Hepatic stellate cell (primary cell): ENCODE measurements around the gene PTGFR.

Source experiments
- DNase-seq: peaks from one replicate; pipeline ENCODE4 v3.0.0; 2011; ENCODE audit warnings: low spot score

PTGFR gene, protein sequence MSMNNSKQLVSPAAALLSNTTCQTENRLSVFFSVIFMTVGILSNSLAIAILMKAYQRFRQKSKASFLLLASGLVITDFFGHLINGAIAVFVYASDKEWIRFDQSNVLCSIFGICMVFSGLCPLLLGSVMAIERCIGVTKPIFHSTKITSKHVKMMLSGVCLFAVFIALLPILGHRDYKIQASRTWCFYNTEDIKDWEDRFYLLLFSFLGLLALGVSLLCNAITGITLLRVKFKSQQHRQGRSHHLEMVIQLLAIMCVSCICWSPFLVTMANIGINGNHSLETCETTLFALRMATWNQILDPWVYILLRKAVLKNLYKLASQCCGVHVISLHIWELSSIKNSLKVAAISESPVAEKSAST

DNA sequence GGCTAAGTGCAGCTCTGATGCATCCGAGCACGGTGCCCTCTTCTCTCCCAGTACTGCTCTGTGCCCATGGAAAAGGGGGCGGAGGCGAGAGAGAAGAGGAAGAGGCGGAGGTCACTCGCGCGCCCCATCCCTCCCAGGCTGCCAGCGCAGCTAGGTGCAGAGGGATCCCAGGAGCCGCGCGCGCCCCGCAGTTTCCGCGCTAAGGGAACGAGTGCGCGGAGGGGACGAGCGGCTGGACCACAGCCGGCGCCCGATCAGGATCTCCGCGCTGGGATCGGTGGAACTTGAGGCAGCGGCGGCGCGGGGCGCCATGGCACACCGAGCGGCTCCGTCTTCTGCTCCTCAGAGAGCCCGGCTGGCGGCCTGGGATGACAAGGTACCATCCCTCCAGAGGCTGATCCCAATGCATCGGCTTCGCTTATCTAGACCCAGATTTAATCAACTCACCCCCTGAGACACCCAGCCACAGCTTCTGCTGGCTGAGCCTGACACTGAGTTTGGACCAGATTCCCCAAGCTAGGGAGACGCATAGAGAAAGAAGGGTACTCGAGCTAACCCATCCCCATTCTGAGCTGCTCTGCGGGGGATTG lies at the start of gene PTGFR:
PTGFR (plus strand) TSS at position 114 of the 590 bp plus-strand sequence. CDS start 1,770 bp downstream, outside the sequence.
- DNase-seq: peak; percentile 24

DNA sequence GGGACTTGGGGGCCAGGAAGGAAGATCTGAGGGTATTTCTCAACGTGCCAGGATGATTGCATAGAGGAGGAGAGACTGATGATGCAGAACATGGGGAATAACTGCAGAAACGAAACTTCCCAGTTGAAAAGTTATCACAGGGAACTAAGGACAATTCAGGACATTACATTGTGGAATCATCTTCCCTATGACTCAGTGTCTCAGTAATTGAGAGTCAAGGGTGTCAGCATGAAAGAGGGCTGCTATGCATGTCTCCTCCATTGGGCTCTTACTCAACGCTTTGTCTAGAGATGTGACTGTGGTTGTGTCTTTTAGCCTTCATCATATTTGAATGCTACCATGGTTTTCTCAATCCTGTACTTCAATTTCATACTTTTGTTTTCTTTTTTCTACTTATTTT lies 48.9 kb upstream of the PTGFR start:
- DNase-seq: no peak

DNA sequence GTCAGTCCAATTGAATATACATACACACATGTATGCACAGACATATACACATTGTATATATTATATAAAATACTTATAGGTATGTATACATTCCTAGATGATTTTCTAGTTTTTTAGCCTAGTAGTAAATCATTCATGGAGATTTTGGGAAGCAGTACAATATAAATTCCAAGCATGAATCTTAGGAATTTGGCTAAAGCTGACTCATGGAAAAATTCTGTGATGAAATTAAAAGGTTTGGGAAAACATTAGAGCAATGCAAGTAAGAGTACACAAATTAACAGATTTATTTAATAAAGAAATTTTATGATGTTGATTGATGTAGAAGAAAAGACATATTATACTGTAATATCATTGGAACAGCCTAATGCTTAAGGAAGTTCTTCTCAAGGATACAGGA lies 43.7 kb upstream of the PTGFR start:
- DNase-seq: no peak

DNA sequence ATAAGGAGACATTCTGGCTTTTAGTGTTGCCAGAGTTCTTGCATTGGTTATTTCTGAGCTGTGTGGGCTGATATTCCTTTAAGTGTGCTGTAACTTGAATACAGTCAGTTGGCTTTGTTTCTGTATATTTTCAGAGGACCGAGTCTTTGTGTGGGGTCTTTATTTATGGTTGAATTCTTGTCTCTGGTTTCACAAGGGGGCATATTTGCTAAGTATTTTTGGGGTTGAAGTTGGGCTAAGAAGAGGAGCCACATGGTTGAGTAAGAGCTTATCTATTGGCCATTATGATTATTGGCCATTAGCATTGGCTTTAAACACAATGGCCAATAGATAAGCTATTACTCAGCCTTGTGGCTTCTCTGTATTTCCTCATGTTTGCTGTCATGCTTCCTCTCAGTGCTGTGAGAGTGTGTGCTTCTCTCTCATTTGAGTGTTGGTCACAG lies 26.3 kb upstream of the PTGFR start:
- no peak for DNase-seq

DNA sequence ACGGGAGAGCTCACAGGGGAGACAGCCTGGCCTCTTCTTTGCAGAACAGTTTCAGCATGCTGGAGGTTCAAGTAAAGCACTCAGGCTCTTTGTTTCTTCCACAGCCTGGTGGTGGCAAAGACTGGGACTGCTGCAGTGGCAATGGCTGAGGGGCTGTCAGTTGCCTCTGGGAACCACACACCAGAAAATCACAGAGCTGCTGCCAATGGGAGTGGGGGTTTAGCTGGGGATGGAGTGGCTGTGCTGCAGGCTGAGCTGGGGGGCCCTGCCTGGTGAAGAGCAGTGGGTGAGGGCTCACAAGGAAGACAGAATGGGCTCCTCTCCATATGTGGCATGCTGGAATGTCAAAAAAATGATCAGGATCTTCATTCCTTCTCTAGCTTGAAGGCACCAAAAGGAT lies 25.6 kb upstream of the PTGFR start:
- DNase-seq: no peak

DNA sequence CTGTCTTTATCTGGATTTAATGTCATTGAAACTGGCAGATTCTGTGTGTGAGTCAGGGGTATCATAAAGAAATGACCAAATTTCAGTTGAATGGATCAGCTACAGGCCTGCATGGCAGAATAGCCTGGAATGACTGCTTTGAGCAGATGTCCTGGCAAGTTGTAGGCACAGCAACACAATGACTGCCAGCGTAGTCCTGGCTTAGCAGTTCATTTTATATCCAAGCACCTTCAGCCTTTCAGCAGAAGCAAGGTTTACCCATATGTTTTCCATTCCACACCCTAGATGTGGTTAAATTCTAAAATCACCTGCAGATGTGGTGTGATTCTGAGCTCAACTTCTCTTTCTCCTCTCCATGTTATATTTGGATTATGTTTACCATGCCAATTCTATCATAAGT lies 22.3 kb upstream of the PTGFR start:
- no peak for DNase-seq

DNA sequence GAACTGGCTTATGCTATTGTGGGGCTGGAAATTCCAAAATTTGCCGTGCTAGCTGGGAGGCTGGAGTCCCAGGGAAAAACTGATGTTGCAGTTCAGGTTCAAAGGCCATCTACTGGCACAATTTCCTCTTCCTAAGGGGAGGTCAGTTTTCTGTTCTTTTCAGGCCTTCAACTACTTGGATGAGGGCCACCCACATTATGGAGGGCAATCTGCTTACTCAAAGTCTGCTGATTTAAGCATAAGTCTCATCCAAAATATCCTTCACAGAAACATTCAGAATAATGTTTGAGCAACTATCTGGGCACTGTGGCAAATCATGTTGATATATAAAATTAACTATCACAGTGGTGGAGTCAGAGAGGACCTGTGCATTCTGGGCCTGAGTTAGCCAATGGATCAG lies 21.2 kb upstream of the PTGFR start:
- DNase-seq: no peak

DNA sequence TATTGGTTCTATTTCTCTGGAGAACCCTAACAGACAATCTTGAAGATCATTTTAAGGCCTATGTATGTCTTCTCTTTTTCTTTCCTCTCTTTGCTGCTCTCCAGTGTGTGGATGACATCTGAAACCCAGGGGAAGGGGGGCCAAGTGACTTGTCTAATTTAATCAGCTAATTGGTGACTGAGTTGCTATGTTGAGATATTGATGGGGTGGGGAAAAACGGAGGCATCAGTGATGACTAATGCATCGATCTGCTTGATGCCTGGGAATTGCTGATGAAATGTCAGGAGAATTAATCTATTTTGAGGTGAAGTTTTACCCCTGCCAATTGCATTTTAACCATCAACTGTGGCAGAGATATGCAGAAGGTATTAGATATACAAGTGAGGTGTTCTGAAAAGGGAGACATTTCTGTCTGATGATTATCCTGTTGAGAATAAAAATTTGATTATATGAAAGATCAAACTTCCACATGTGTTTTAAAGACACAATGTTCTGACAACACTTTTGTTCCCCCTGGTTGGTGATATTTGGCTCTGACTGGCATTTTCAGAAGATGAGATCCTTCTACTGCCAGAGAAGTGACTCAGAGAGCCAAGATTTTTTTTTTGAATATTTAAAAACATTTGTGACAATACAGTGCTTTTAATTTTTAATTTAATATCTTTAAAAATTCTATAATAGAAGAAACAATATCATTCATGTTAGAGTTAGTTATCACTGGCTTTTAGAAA lies 18.7 kb upstream of the PTGFR start:
- no peak for DNase-seq

DNA sequence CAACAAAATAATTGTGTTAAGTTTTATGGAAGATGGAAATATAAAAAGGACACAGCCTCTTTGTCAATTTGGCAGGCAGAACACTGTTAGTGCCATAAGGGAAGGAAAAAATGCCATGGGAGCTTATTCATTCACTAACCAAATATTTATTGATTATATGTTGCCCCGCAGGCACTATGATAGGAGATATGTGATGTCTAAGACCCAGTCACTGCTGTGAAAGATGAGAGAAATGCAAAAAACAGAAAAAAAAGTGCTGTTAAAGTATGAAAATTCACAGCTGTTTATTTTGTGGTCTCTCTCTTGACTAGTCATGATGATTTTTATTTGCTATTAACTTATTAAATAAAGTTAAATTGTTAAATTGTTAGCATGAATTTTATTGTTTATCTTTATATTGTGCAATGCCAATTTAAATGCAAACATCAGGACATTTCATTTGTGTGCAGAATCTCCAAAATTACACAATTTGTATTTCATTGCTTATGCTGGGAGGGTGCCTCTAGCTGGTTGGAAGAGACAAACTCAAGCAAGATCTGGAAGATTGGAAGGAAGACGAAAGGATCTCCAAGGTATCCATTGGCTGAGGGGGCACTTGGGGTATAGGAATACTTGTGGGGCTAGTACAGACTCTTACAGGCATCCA lies 17.8 kb upstream of the PTGFR start:
- DNase-seq: no peak

DNA sequence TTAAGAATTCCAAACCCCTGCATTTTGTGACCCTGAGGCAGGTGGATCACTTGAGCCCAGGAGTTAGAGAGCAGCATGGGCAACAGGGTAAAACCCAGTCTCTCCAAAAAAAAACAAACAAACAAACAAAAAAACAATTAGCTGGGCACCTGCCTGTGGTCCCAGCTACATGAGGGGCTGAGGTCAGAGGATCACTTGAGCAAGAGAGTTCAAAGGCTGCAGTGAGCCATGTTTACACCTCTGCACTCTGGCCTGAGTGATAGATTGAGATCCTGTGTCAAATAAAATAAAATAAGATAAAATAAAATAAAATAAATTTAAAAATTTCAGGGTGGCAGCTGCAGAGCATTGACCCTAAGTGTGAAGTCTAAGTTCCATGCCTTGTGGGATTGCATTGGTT lies 16.7 kb upstream of the PTGFR start:
- no peak for DNase-seq

DNA sequence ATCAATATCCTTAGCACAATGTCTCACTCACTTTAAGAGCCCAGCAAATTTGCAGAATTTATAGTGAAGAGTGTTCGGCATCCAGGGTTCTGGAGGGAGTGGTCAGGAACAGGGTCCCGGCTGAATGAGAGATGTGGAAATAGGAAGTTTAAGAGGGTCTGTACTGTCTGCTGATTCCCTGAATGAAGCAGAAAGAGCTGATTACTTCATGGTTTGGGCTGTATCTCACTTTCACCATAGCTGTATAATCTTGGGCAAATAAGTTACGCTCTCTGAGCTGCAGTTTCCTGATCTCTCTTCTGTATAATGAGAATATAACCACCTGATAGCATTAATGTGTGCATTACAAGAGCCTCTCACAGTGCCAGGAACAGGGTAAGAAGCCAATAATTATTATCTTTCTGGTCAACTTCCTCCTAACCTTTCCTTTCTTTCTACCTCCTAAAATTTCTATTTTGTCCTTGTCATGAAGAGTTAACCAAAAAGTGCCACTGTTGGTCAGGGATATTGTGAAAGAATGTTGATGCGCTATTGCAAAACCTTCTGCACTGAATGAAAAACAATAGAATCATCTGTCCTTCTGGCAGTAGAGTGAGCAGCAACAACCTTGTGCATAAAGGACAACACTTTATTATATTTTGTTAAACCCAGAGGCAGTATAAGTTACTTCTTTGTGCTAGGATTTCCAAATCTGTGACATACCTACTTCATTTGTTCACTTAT lies 14.7 kb upstream of the PTGFR start:
- DNase-seq: no peak

DNA sequence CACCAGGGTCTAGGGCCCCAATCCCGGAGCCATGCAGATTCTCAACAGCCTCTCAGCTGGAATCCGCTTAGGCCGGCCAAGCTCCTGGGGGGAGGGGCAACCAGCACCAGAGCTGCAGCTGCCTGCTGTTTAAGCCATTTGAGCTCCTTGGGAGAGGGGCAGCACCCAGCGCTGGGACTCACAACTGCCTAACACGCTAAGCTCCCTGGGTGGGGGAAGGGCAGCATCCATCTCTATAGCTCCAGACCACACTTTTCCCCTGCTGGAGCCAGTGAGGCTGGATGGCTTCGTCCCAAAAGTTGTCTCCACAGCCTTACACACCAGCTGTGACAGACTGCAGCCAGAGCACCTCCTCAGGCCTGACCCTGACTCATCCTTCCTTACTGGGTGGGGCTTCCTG lies 6.9 kb upstream of the PTGFR start:
- DNase-seq: peak; percentile 7

DNA sequence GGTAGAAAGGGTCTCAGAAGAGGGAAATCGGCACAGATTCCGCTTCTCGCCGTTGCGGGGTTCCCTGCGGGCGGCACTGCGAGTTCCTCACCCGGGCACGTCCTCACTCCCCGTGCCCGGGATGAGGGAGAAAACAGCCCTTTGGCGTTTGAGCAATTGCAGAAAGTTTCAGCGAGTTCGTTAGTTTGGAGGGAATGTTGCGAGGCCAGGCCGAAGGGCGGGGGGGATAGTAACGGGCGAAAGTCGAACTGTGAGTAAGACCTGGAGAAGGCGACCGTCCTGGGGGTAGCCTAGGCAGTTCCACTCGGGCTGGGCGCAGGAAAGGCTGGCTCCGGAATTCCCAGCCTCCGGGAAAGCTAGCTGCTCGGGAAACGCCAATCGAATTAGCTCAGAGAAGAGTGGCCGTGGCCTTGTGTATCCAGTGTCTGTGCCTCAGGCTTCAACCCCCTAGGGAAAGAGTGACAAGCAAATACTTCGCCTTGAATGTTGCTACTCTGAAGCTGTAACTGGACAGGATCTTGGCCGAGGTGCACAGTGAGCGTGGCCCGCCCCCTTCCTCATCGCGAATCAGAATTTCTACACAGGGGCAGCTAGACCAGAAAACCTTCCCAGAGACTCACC lies 787 bp downstream of the PTGFR start:
- DNase-seq: peak; percentile 27

DNA sequence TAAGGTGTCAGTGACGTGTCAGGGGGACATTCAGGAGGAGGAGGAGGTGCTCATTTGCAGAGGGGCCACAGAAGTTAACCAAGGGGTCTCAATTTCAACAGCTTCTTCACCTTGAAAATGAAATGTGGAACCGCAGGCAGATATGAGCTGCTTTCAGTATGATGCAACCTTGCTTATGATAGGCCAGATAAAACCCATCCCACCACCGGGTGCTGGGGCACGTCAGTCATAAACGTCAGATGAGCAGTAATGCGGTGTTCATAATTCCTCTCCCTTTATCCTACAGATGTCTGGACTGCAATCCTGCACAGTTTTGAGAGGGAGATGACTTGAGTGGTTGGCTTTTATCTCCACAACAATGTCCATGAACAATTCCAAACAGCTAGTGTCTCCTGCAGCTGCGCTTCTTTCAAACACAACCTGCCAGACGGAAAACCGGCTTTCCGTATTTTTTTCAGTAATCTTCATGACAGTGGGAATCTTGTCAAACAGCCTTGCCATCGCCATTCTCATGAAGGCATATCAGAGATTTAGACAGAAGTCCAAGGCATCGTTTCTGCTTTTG lies 1.7 kb downstream of the PTGFR start:
- DNase-seq: no peak

DNA sequence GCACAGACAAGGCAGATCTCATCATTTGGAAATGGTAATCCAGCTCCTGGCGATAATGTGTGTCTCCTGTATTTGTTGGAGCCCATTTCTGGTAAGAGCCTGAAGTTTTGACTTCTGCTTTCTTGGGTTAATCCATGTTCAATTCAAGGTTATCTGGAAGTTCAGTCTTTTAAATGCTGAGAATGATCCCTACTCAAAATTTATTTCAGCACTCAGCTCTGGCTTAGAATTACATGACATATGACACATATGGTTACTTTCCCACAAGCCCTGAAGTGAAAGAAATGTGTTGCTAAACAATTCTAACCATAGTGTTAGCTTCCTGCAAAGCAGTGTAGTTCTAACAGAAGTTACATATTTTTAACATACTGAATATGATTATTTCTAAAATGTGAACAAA lies 2.7 kb downstream of the PTGFR start:
- no peak for DNase-seq

DNA sequence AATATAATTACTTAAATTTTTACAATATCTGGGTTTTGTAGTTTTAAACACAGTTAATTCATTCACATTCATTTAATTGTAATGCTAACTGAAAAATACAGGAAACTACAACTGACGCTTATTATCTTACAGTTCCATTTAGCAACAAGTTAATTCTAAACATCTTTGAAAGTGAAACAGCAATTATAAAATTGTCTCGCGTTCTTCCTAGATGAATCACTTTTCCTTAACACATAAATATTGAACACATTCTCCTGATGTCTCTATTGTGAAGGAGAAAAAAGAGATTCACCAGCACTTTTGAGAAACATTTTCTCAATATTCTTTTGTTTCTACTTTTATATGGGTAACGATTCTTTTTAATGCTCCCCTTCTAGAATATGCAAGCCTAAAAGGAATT lies 6.4 kb downstream of the PTGFR start:
- no peak for DNase-seq

DNA sequence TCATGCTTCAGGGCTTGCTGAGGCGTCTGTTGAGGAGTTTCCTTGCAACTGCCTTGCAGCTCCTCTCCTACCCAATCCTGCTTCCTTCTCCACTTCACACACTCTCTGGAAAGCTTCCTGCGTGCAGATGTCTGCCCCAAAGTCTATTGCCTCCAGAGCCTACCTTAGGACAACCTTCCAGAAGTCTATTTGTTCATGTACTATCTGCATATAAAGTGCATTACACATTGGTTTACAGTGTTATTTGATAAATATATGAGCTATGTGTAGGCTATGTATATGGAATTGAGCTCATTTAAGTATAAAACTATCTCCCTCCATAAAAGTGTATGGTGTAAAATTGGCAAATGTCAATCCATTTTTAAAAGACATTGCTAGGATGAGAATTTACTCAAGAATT lies 9.8 kb downstream of the PTGFR start:
- no peak for DNase-seq

DNA sequence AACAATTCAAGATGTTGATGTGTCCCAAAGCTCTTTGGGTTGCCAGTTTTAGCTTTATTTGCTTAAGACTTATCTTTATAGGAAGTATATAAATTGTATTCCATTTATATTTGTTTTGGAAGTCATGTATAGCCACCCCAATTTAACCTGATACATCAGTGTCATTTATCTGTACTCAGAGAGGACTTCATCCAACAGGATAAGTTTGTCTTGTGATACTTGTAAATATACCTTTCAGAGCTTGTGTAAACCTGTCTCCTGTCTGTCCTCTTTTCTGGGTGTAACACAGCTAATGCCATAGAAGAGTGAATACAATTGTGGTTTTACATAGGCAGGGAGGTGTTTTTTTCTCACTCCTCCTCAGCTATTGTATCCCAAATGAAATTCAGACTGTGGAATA lies 10.4 kb downstream of the PTGFR start:
- no peak for DNase-seq

DNA sequence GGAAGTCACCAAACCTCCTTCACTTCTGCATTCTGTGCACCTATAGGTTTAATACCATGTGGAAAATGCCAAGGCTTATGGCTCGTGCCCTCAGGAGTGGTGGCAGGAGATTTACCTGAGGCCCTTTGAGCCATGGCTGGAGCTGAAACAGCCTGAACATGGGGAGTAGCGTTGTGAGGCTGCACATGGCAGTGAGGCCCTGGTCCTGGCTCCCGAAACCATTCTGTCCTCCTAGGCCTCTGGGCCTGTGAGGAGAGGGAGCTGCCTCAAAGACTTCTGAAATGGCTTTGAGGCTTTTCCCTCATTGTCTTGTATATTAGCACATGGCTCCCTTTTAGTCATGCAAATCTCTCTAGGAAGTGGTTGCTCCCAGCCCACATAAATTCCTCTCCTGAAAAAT lies 20.6 kb downstream of the PTGFR start:
- no peak for DNase-seq

DNA sequence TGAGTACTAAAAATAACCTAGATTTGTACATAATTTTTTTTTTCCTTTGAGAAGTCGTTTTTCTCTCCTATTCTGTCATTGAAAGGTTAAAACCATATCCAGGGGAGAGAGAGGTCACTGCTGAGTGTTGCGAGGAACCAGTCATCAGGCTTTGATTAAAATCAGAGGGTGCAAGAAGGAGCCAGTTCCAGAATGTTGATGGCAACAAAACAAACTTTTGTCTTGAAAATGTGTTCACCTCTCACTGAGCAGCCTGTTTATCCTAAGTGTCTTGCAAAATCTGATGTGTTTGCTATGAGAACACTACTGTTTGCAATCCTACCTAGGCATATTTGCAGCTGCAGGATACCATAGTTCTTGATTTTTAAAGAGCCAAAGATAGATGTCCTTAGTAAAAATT lies 25.9 kb downstream of the PTGFR start:
- no peak for DNase-seq

DNA sequence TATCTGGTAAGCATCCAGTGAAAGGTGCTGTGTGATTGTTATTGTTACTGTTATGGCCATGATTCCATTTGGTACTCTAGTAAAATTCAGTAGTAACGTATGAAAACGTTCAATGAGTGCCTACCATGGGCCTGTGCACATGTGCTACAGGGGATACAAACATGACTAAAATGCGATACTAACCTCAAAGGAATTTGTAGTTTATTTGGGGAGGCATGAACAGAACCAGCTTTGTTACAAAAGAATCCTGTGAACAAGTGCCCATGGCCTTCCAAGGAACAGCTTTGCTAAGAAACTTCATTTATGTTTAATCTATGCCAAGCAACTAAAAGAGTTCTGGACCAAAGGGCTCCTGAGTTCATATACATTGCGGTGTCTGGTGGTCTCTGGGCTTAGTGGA lies 28.7 kb downstream of the PTGFR start:
- DNase-seq: no peak
